Testis (tissue), 5 donors: ENCODE measurements around the gene PEX3. TPM values are rescaled to one million over a fixed set of nuclear protein-coding genes. Genes with fewer than 3 reads are reported as not detected.

Experiments used
- DNase-seq: peaks from one replicate; pipeline ENCODE4 v3.0.0-alpha.2; 2019
- H3K27ac ChIP-seq, 2 donors: fragments of 200-600 bp; sonication (generic); one replicate each; pipeline ENCODE4 v1.5.1; 2019
- H3K27me3 ChIP-seq: fragments of 200-600 bp; sonication (generic); one replicate; pipeline ENCODE4 v1.5.1; 2019
- H3K36me3 ChIP-seq: fragments of 200-600 bp; sonication (generic); one replicate; pipeline ENCODE4 v1.5.1; 2017; ENCODE audit warnings: low read depth; ENCODE audit errors: missing control alignments
- H3K4me1 ChIP-seq: fragments of 200-600 bp; sonication (generic); one replicate; pipeline ENCODE4 v1.5.1; 2019
- H3K4me3 ChIP-seq, 2 donors: fragments of 200-600 bp; sonication (generic); one replicate each; pipeline ENCODE4 v1.5.1; 2017 to 2019
- H3K9me3 ChIP-seq: fragments of 200-600 bp; sonication (generic); one replicate; pipeline ENCODE4 v1.5.1; 2017
- POLR2A ChIP-seq: fragments of 450-650 bp; IDR thresholded peaks from one replicate; pipeline ENCODE4 v1.6.1; 2017; ENCODE audit warnings: antibody characterized with exemption, mild to moderate bottlenecking, moderate library complexity
- WGBS, 2 donors: methylation state at CpG; one replicate each; pipeline ENCODE4 v1.1.5; 2018; 5-methylcytosine and 5-hydroxymethylcytosine counted together
- intact Hi-C: fragments of 100-400 bp; cut with DNase I; formaldehyde crosslinking; loops from one replicate; pipeline ENCODE4 v1.15.1; 2023; ENCODE audit warnings: low total_unique reads
- long read RNA-seq, 2 donors: transcript quantifications; one replicate each; lab custom pipeline, GENCODE V29; 2026
- polyA plus RNA-seq: library from polyadenylated mRNA; stranded (reverse); fragments of 350-450 nt; fragmentation: Illumina TruSeq; extraction: RNeasy Lipid Tissue Mini Kit (QIAGEN cat#74804); gene quantifications from one replicate; pipeline ENCODE4 v1.2.3, GENCODE V29; 2014; ENCODE audit warnings: low read depth, low replicate concordance; ENCODE audit not compliant: insufficient read depth
- total RNA-seq, 2 donors: library from RNA; depleted of rRNA; stranded (reverse); fragments of >200 nt; gene quantifications; one replicate each; pipeline ENCODE4 v1.2.3, GENCODE V29; 2016
- TF ChIP-seq, protein P1 (sequence below), 3 experiments: fragments of 450-650 bp in 2 of 3; fragments of 200-600 bp in 1 of 3; sonication (generic) in 1 of 3; IDR thresholded peaks; one replicate each; pipeline ENCODE4 v1.5.1; 2016 to 2019; ENCODE audit warnings: antibody characterized with exemption in 3 of 3, mild to moderate bottlenecking in 2 of 3, moderate library complexity in 1 of 3

The PEX3 gene
- 10 to 100 TPM; 16.6 to 22.8 TPM for total RNA-seq
- polyA plus RNA-seq: 33.1 TPM
- long read RNA-seq, donor 1, transcript PEX3-201 (12 exons, 1,969 nt): major isoform, 12 of 12 reads
- long read RNA-seq, donor 1, partial matches to known transcripts: 0 of 12 reads
- long read RNA-seq, donor 1, other reads (novel, unspliced or antisense): 0 of 12 reads
- long read RNA-seq, donor 2, transcript PEX3-201 (12 exons, 1,969 nt): major isoform, 9 of 9 reads
- long read RNA-seq, donor 2, partial matches to known transcripts: 0 of 9 reads
- long read RNA-seq, donor 2, other reads (novel, unspliced or antisense): 0 of 9 reads

GRCh38 chr6:143450453-143451371, at the start of gene PEX3, which contains the start of gene ADAT2:
TSS of gene PEX3 (plus strand) at chr6:143450805. CDS start at chr6:143451043, 238 bp downstream.
TSS of gene ADAT2 (minus strand) at chr6:143450695. CDS start at chr6:143450658, 37 bp downstream.
- intact Hi-C loops: no loop called here
- TF ChIP-seq POLR2A: no peak
- TF ChIP-seq, protein P1, sequence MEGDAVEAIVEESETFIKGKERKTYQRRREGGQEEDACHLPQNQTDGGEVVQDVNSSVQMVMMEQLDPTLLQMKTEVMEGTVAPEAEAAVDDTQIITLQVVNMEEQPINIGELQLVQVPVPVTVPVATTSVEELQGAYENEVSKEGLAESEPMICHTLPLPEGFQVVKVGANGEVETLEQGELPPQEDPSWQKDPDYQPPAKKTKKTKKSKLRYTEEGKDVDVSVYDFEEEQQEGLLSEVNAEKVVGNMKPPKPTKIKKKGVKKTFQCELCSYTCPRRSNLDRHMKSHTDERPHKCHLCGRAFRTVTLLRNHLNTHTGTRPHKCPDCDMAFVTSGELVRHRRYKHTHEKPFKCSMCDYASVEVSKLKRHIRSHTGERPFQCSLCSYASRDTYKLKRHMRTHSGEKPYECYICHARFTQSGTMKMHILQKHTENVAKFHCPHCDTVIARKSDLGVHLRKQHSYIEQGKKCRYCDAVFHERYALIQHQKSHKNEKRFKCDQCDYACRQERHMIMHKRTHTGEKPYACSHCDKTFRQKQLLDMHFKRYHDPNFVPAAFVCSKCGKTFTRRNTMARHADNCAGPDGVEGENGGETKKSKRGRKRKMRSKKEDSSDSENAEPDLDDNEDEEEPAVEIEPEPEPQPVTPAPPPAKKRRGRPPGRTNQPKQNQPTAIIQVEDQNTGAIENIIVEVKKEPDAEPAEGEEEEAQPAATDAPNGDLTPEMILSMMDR (IDR thresholded peaks at IDR 0.05): peak in 1 of 3 experiments; percentile 22
- peak within 1 kb of the TSS; percentile 60 to 71 for H3K4me3 ChIP-seq
- no peaks in the 10 kb centered on the region for H3K27me3 ChIP-seq
- H3K4me1 ChIP-seq: peaks cover 14% of the 10 kb centered on the region
- peak within 1 kb of the TSS; percentile 56 to 70 for H3K27ac ChIP-seq
- peak; percentile 94 for DNase-seq
- H3K36me3 ChIP-seq: no peaks in the 10 kb centered on the region
- H3K9me3 ChIP-seq: no peaks in the 10 kb centered on the region
- 1 to 3% methylated on average over 16 to 56 of the region's 56 CpGs for WGBS, 2 donors

GRCh38 chr6:143401068-143401446, 49.5 kb upstream of the PEX3 start:
- Histone ChIP-seq H3K4me1 (no peaks in the 10 kb centered on the region), H3K27me3 (no peaks in the 10 kb centered on the region), H3K9me3 (no peaks in the 10 kb centered on the region), H3K4me3 (no peak overlapping the region), H3K36me3 (no peaks in the 10 kb centered on the region), H3K27ac (no peak overlapping the region)
- intact Hi-C loops: no loop called here
- TF ChIP-seq POLR2A: no peak
- TF ChIP-seq, protein P1 (IDR thresholded peaks at IDR 0.05): no peak
- no peak for DNase-seq
- 63 to 83% methylated on average over 1 of the region's 1 CpG for WGBS, 2 donors

- no peaks in the 10 kb centered on the region for H3K4me1 ChIP-seq
- WGBS, 2 donors: 88 to 91% methylated on average over 5 of the region's 5 CpGs
- no peaks in the 10 kb centered on the region for H3K27me3 ChIP-seq
- intact Hi-C loops: no loop called here
- DNase-seq: no peak
- H3K36me3 ChIP-seq: no peaks in the 10 kb centered on the region
- H3K9me3 ChIP-seq: no peaks in the 10 kb centered on the region
- TF ChIP-seq POLR2A: no peak
- TF ChIP-seq, protein P1 (IDR thresholded peaks at IDR 0.05): no peak
- no peak overlapping the region for H3K4me3 ChIP-seq
- no peak overlapping the region for H3K27ac ChIP-seq
Observed at GRCh38 chr6:143401636-143402370, 48.8 kb upstream of the PEX3 start.

DNA sequence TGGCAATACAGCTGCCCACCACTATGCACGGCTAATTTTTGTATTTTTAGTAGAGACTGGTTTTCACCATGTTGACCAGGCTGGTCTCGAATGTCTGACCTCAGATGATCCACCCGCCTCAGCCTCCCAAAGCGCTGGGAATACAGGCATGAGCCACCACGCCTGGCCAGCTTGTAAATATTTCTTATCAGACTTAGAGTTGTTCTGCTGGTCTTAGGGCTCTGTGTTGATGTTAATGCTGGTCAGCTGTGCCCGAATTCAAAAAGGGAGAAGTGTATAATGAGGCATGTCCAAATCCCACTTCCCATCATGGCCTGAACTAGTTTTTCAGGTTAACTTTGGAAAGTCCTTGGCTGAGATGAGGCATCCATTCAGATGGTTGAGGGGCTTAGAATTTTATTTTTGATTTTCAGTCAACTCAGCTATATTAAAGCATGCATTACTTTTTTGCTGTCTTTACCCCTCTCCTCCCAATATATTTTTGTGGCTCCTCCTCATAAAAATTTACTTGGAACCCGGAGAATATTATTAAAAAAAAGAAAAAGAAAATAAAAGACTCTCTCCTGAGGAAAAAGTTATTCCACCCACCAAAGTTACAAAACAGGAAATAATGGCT, 47.8 kb upstream of the PEX3 start:
- 84 to 93% methylated on average over 7 of the region's 7 CpGs for WGBS, 2 donors
- Histone ChIP-seq H3K9me3 (no peaks in the 10 kb centered on the region), H3K27ac (no peak overlapping the region), H3K27me3 (no peaks in the 10 kb centered on the region), H3K36me3 (no peaks in the 10 kb centered on the region), H3K4me1 (no peaks in the 10 kb centered on the region), H3K4me3 (no peak overlapping the region)
- intact Hi-C loops: no loop called here
- DNase-seq: no peak
- TF ChIP-seq, protein P1 (IDR thresholded peaks at IDR 0.05): no peak
- TF ChIP-seq POLR2A: no peak
